Hepatocyte (in vitro differentiated cells): ENCODE data around the gene EGLN3.

ENCODE experiments used
- CTCF ChIP-seq: fragments of 200-600 bp; sonication (generic); IDR thresholded peaks from 2 replicates; pipeline ENCODE4 v1.5.1; 2016; ENCODE audit warnings: antibody characterized with exemption, mild to moderate bottlenecking; ENCODE audit not compliant: poor library complexity
- EZH2 ChIP-seq: fragments of 200-600 bp; sonication (generic); IDR thresholded peaks from 2 replicates; pipeline ENCODE4 v1.6.1; 2016; ENCODE audit warnings: antibody characterized with exemption, mild to moderate bottlenecking, borderline replicate concordance
- EZH2phosphoT487 ChIP-seq: fragments of 200-600 bp; sonication (generic); IDR thresholded peaks from one replicate; pipeline ENCODE4 v1.6.1; 2018; ENCODE audit warnings: antibody characterized with exemption, mild to moderate bottlenecking, low read depth, moderate library complexity; ENCODE audit not compliant: unreplicated experiment, severe bottlenecking

DNA sequence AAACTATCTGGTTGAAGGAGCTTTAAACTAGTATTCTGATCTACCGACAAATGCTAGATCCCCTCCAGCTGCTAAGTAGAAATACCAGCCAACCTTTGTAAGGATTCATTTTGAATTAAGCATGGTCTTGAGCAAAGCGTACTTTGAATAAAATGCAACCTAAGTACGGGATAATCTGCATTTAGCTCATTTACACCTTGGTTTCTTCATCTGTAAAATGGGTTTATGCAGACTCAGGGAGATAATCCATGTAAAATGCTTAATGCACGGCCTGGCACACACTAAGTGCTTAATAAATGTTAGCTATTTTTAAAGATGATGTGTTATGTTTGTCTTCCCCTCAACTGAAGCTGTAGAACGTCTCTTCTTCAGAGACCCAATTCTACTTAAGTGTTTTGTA lies 15.9 kb downstream of the EGLN3 start:
- TF ChIP-seq CTCF (no peak), EZH2 (no peak), EZH2phosphoT487 (no peak)
